HG02642 (cell line): ENCODE data around the gene FHL1.
"Not testable (repeated sequence)": the region's sequence is repeated elsewhere in the genome, so short reads cannot be mapped to it uniquely, and the experiment has no call there.

ENCODE experiments used
- ATAC-seq: cut with Tn5 transposase; IDR thresholded peaks from one replicate; pipeline ENCODE4 v1.9.1; 2021; ENCODE audit warnings: mild to moderate bottlenecking; ENCODE audit not compliant: unreplicated experiment, poor library complexity

The FHL1 gene

DNA sequence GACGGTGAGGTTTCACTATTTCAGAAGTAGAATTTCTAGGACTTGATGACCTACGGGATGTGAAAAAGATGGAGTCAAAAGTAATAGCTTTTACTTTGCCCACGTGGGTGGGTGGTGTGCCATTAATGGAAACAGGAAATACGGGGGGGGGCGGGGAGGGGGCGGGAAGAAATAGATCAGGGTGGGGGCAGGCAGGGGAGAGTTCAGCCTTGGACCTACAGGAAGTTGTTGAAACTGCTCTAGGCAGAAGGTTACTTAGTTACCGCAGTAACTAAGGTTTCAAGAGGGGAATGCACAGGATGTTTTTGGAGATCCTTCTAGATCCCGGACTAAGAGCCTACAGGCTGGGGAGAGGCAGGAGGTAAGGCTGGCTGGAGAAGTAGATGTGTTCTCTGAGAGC, 3.6 kb upstream of the FHL1 start:
- ATAC-seq = no peak

DNA sequence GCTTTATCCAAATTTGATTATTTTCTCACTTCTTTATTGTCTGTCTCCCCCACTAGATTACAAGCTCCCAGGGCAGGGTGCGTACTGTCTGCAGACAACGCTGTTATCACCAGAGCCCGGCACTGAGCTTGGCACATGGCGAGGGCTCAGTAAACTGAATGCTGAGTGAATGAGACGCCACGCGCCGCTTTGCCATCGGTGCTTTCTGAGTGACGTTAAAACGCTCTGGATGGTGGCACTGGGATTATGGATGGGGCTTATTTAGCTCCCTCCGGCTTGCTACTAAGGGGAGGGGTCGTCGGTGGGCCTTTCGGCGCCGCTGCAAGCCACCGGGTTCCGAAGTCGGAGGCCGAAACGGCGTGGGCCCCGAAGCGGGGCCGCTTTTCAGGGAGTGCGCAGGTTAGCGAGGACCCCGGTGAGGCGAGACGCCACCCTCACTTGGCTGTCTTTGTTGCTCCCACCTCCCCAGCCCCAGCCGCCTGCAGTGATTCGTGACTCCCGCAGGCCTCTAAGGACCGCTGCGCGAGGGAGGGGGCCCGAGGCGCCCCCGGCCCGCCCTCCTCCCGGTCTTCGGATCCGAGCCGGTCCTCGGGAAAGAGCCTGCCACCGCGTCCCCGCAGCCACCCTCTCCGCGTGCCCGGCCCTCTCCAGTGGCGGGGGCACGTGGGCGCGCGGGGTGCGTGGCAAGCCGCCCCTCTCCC, 569 bp upstream of the FHL1 start:
- peak; percentile 39 for ATAC-seq

DNA sequence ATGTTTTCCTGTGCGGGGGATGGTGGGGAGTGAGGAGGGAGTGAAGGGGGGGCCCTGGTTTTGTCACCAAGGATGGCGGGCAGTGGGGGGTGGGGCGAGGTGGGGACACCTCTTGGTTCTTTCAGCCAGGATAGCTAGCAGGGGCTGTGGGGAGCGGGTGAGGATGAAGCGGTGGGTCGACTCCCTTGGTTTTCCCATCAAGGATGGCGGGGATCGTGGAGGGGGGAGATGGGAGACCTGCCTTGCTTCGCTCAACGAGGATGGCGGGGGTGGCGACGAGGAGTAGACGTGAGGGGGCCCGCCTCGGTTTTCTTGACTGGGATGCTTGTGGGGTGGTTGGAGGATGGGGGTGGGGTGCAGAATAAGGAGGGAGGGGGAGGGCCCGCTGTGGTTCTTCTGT, 643 bp downstream of the FHL1 start:
- no peak for ATAC-seq

DNA sequence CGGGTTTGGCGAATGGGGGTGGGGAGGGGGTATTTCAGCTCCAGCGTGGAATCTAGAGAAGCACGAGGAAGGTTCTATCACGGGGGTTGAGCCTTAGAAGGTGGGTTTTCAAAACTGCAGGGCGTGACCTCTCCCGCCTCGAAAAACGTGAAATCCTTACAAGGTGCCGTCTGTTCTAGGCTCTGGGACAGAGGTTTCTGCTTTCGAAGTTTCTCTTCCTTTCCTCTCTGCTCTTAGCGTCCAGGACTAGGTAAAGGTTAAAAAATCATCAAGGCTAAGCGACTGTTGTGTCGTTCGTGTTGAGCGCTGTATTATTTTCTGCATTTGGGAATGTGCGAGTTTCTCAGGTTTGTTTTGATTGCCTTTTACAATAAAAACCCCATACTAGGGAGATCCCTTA, 1.1 kb downstream of the FHL1 start:
- no peak for ATAC-seq

DNA sequence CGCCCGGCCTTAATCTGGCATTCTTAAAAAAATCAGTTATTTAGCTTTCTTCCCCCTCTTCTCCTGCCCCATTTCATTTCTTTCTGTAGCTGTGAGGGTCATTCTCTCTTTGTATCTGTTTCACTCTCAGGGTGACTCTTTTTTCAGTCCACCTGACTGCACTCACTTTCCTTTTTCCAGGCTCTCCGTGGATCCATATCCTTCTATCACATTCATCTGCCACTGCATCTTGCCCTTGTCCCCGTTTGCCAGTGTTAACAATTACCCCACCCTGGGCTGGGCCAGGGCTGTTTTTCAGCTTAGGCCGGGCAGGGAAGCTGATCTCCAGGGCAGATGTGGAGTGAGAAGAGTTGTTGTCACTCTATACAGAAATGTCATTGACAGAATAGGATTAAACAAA, 7.7 kb downstream of the FHL1 start:
- no peak for ATAC-seq

DNA sequence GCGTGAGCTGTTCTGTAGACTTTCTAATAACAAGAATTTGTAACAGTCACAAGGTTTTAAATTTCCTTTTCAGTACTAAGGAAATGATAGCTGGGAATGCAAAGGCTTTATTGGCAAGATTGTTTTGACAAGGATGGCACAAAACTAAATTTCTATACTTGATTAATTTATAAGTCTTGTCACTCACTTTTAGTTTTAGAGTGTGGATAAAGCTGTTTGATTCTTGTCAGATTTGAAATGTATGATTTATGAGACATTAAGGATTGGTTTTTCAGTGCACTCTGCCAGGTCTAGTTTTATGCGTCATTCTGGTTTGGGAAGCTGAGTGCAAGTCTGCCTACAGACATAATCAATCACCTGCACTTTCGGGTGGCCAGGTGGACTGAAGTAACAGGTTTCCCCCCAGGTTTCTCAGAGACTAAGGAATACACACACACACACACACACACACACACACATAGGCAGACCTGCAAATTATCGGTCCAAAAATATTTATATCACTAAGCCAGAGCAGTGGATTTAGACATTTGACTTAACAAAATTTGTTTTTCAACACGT, 9.3 kb downstream of the FHL1 start:
- ATAC-seq = no peak

DNA sequence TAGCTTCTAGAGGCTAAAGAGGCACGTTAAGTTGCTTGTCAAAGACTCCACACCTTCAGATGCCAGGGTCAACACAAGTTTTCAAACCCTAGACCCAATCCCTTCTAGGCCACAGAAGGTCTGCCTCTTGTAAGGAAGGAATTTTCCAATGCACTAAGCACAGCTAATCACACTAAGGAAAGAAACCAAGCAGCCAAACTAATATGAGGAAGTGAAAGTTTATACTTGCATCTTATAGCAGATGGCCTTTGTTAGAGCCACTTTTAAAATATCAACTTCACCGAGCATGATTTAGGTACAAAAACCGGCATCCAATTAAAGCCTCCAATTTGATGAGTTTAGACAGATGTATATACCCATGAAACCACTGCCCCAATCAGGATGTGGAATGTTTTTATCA, 9.9 kb downstream of the FHL1 start:
- ATAC-seq = no peak

DNA sequence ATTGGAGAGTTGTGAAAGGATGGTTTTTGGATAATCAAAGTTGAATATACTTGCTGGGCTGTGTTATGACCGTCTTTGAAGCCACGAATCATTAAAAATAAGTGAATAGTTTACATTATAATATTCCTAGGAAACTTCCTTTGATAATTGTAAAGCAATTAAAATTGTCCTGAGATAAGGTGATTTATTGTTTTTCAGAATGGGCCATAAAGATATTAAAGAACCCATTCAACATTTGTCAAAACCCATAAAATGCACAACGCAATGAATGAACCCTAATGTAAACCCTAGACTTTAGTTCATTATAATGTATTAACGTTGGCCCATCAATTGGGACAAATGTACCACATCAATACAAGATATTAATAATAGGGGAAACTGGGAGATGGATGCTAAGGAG, 11.4 kb downstream of the FHL1 start:
- ATAC-seq = no peak

DNA sequence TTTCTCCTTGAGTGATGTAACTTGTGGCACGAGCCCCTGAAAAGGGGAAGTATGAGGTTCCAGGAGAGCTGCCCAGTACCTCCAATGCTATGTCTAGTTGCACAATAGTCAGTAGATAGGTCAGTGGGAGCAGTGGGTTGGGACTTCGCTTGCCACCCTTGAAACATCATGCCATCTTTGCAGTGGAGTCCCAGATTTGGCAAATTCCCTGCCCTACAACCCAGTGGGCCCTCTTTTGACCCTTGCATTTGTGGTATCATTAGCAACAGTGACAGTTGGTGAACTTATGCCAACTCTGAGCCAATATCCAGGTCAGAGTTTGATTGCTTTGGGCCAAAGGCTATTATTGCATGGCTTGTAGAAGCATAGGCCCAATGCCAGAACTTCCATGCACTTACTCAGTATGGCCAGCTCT, 12.3 kb downstream of the FHL1 start:
- no peak for ATAC-seq

DNA sequence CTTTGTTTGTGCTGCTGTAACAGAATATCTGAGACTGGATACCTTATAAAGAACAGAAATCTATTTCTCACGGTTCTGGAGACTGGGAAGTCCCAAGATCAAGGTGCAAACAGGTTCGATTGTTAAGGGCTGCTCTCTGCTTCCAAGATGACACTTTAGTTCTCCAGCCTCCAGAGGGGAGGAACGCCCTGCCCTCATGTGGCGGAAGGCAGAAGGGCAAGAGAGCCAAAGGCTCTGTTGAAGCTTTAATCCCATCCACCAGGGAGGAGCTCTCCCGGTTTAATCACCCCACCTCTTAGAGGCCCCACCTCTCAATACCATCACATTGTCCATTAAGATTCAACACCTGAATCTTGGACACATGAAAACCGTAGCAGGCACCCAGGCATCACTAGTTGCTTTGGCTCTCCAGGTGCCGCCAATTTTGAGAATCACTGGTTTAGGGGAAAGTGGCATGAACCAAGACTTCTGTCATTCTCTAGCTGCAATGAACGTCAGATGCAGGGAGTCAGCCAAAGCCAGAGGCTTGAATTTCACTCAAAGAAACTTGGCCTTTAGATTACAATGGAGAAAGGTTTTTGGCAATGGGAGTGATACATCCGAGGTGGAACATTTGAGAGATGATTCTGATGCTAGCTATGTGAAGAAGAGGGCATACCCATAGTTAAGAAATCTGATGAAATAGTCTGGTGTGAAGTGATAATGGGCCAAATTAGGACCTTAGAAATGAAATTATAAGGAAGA, 15.7 kb downstream of the FHL1 start:
- ATAC-seq = peak; percentile 45

DNA sequence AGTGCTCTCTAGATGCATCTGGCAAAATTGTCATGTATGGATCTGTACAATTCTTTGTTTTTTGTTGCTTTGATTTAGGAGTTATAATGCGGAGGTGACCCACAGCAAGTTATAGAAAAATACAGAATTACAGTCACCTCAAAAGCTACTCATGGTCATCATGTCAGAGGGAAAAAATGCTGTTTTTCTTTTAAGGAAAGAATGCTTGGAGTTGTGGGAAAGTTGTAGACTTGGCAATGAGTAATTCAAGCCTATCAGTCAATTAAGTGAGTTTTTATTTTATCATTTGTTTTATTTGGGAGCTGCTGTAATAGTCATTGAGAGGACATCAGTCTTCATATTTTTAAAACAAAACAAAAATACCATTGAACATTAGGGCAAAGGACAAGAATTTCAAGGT, 16.4 kb downstream of the FHL1 start:
- no peak for ATAC-seq

DNA sequence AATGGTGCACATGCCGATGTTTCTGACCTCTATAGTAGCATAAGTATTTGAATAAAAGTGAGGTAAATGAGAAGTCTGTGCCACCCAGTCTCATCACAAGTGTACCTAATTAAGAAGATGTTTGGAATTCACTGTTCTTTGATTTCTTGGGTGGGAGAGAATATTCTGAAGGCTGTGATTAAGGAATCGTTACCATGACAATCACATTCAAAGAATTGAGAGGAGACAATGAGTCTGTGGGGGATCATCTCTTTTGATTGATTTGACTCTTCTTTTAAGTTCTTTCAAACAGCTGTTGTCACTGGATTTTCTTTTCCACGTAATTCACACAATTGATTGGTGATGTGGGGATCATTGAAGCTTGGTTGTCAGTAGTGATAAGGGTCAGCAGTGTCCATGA, 18.1 kb downstream of the FHL1 start:
- no peak for ATAC-seq

DNA sequence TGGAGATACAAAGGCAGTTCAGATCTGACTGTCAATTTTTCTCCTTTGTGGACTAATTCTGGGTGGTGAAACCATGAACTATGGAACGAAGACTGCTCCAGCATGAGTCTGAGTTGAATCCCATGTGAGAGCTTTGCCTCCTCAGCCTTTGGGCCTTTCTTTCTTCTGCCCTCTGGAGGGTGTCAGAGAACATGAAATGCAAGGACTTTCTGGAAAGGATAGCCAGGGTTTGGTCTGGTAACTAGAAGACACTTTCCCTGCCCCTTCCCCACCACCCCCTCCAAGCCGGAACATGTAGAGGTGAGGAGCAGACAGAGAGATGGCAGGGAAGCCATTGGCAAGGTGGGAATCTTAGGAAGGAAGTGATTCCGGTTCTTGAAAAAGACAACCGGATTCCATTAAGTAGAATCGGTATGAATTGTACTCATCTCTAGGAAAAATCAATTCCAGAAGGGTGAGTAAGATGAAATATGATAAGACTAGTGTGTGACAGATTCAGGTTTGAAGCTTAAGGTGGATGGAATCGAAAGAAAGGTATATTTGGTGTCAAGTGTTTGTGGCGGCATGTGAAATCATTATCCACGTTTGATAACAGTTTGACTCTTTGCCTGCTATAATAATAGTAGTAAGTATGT, 19.0 kb downstream of the FHL1 start:
- ATAC-seq = no peak

DNA sequence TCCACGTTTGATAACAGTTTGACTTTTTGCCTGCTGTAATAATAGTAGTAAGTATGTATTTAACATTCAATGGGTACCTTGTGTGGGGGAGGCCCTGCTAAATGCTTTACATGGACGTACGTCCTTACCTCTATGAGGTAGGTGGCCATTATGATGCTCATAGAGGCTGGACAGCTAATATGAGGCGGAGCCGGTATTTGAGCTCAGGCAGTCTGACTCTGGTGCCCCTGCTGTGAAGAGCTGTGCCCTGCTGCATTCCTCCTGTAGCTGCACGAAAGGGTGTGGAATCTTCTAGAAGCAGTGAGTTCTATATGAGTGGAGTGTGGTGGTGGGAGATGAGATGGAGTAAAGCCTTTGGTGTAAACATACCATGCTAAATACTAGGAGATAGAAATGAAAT, 20.7 kb downstream of the FHL1 start:
- ATAC-seq = not testable (repeated sequence)

DNA sequence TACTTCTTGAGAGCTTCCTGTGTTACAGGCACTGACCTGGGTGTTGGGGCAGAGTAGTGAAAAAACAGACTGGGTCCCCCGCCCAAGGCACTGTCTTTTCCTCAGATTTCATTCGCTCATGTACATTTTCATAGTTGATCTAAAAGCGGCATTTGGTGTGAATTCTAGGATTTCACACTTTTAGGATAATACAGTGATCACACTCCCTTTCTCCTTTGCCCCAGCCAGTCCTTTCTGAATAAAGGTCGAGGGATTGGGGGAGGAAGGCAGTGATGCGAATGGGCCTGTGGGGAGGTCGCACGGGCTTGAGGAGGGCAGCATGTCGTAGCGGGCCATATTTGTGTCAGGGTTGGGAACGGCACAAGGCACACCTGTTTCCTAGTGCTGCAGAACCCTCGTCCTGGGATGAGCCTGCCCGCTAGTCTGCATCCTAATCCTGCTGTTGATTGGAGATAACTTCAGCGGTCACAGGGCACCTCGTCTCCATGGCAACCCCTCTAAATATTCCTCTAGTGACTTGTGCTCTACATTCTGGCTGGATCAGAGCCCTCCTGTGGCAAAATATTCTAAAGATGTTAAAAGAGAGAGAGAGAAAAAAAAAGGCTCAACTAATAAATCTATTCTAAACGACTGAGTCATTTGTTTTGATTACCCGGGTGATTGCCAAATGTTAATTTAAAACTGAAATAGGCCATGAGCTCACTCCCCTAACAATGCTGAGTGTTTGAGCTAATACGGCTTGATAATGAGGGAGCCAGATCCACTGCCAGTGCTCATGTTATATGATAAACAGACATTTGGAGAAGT, 21.8 kb downstream of the FHL1 start:
- ATAC-seq = no peak

DNA sequence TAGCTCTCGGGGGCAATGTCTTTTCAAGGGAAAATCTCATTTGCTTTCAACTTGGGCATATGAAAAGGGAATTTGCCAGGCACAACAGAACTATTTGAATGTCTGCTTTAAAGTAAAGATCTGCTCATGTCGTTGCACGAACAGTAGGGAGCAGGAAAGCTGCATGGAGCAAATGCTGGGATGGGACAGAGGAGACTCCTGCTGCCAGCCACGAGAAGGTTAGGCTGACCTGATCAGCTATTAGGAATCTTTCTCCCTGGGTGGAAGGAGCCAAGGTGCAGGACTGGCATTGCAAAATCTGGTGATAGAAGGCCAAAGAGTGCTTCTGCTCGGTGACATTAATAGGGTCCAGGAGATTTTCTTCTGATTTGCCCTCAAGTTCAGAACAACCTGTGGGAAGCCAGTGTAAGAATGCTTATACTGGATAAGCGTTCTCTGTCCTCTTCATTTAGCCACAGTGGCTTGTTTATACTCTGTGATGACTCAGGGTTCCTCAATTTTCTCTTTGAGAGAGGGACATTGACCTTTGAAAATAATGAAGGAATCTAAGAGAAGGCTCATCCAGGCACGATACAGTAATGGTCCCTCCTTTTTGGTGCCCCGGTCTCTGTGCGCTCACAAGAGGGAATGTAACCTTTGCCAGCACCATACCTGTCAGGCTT, 22.9 kb downstream of the FHL1 start:
- no peak for ATAC-seq

DNA sequence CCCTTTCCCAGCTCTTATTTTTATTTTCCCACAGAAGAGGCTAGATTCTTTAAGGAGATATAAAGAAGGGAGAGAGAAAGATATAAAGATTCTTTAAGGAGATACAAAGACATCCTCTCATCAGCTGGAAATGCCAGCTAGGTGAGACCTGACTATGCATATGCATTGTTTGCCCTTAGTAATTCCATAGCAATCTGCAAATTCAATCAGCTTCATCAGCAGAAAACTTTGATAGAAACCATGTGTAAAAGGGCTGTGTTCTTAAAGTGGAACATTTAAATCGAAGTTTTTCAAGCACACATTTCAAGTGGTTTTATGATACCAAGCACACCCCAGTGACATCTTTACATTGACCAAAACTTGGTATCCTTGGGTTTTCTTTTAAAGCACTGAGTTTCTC, 24.1 kb downstream of the FHL1 start:
- ATAC-seq = no peak

DNA sequence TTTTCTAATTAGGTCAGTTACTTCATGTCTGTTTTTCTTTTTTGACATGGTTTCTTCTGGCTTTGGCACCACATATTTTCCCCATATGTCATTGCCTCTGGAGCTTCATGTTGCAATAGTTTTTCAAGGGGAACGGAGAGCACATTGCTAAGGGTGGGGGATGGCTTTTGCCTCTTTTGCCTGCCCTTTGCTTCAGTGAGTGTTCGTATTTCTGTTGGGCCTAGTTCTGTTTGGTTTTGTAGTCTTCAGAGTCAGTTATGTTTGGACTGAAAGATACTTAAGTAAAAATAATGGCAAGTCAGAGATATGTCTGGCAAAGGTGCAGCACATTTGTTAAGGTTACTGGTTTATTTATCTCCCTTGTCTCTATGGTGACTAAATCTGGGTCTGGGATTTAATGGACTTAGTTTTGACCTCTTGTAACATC, 29.1 kb downstream of the FHL1 start:
- ATAC-seq = no peak

DNA sequence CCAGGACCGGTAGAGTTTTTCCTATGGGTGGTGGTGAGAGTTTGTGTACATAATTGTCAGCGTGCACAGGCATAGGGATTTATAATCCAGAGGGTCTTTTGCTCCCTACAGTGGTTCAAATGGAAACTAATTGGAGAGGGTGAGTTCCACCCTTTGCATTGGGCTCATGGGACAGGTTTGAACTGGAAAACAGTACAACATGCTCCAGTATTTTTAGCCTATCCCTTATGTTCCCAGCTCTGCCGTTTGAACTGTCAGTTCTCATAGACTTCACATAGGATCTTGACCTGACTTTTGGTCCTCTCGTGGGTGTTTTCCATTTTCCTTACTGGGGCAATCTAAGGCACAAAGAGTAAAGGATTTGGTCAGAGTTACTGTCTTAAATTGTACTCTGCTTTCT, 31.8 kb downstream of the FHL1 start:
- ATAC-seq = no peak

DNA sequence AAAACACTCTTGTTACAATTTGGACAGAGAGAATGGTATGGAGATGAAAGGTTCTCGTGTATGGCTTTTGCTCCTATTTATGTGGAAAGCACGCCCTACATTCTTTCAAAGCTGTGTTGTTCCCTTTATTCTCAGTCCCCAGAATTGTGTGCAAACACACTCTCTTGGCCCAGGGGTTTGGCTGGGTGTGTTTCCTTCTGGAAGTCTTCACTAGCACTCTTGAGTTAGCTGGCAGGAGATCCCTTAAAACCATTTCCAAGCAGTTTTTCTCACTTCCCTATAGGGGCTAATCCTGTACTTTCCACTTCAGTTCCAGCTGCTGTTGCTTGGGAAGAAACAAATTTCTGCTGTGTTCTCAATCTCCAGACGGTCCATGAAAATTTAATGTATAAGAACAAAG, 35.1 kb downstream of the FHL1 start:
- ATAC-seq = no peak
